HepG2 (cell line): ENCODE results near the gene EGLN2. TPM values are rescaled to one million over a fixed set of nuclear protein-coding genes. Genes with fewer than 3 reads are reported as not detected.

Experiments used
- AKAP8 ChIP-seq: sonication (generic); formaldehyde crosslinking; IDR thresholded peaks from 2 replicates; pipeline ENCODE4 v1.5.1; 2020; ENCODE audit warnings: mild to moderate bottlenecking, missing genetic modification reagents
- ATAD3A ChIP-seq: sonication (generic); formaldehyde crosslinking; IDR thresholded peaks from 2 replicates; pipeline ENCODE4 v1.4.0; 2020; ENCODE audit warnings: missing genetic modification reagents
- BCL6 ChIP-seq: IDR thresholded peaks from 2 replicates; pipeline ENCODE4 v1.6.1; 2016; ENCODE audit warnings: missing genetic modification reagents, missing compliant biosample characterization
- CENPT ChIP-seq: sonication (generic); formaldehyde crosslinking; IDR thresholded peaks from 2 replicates; pipeline ENCODE4 v1.8.0; 2022; ENCODE audit warnings: low read depth, mild to moderate bottlenecking, moderate library complexity, missing genetic modification reagents
- DNMT3B ChIP-seq: conservative IDR thresholded peaks from 2 replicates; pipeline ENCODE4 v1.6.1; 2016; ENCODE audit warnings: missing biosample characterization, control low read depth
- GABPA ChIP-seq, 2 experiments: IDR thresholded peaks; 2 replicates each; pipeline ENCODE4 v1.6.1; 2011 to 2016; ENCODE audit warnings: low read depth in 2 of 2, low read length in 1 of 2, missing biosample characterization in 1 of 2, missing genetic modification characterization in 1 of 2
- HMG20B ChIP-seq: conservative IDR thresholded peaks from 2 replicates; pipeline ENCODE4 v1.6.1; 2016; ENCODE audit warnings: missing genetic modification reagents, missing compliant biosample characterization
- KLF13 ChIP-seq: sonication (generic); formaldehyde crosslinking; IDR thresholded peaks from 2 replicates; pipeline ENCODE4 v1.4.0; 2020; ENCODE audit warnings: mild to moderate bottlenecking, missing genetic modification reagents
- MEF2D ChIP-seq: sonication (generic); formaldehyde crosslinking; IDR thresholded peaks from 2 replicates; pipeline ENCODE4 v1.5.1; 2020; ENCODE audit warnings: mild to moderate bottlenecking, missing genetic modification reagents
- NFATC3 ChIP-seq: sonication (generic); formaldehyde crosslinking; IDR thresholded peaks from 2 replicates; pipeline ENCODE4 v1.5.1; 2020; ENCODE audit warnings: mild to moderate bottlenecking, missing genetic modification reagents
- SIX1 ChIP-seq: sonication (generic); formaldehyde crosslinking; IDR thresholded peaks from 2 replicates; pipeline ENCODE4 v1.4.0; 2020; ENCODE audit warnings: missing genetic modification reagents, borderline replicate concordance
- SMYD3 ChIP-seq: sonication (generic); formaldehyde crosslinking; IDR thresholded peaks from 2 replicates; pipeline ENCODE4 v1.8.1; 2023; ENCODE audit warnings: mild to moderate bottlenecking, missing genetic modification reagents
- SYNCRIP ChIP-seq: fragments of 200-400 bp; formaldehyde crosslinking; IDR thresholded peaks from 2 replicates; pipeline ENCODE4 v1.6.1; 2018; ENCODE audit warnings: mild to moderate bottlenecking, low read depth, low read length; ENCODE audit not compliant: insufficient read depth
- THAP7 ChIP-seq: sonication (generic); formaldehyde crosslinking; IDR thresholded peaks from 2 replicates; pipeline ENCODE4 v1.8.1; 2023; ENCODE audit warnings: mild to moderate bottlenecking, missing genetic modification reagents
- THRA ChIP-seq: sonication (generic); formaldehyde crosslinking; IDR thresholded peaks from 2 replicates; pipeline ENCODE4 v1.4.0; 2020; ENCODE audit warnings: missing genetic modification reagents, borderline replicate concordance
- U2AF2 ChIP-seq: fragments of 200-400 bp; formaldehyde crosslinking; IDR thresholded peaks from 2 replicates; pipeline ENCODE4 v1.6.1; 2017; ENCODE audit warnings: low read depth, mild to moderate bottlenecking, low read length
- ZBTB20 ChIP-seq: sonication (generic); formaldehyde crosslinking; IDR thresholded peaks from 2 replicates; pipeline ENCODE4 v1.8.1; 2023; ENCODE audit warnings: missing genetic modification reagents, low read depth, mild to moderate bottlenecking, borderline replicate concordance
- ZNF230 ChIP-seq: sonication (generic); formaldehyde crosslinking; IDR thresholded peaks from 2 replicates; pipeline ENCODE4 v1.4.0; 2020; ENCODE audit warnings: mild to moderate bottlenecking, missing genetic modification reagents
- ZNF33B ChIP-seq: sonication (generic); formaldehyde crosslinking; IDR thresholded peaks from 2 replicates; pipeline ENCODE4 v1.5.1; 2020; ENCODE audit warnings: mild to moderate bottlenecking, missing genetic modification reagents
- ZNF552 ChIP-seq: sonication (generic); formaldehyde crosslinking; IDR thresholded peaks from 2 replicates; pipeline ENCODE4 v1.9.0; 2022; ENCODE audit warnings: missing genetic modification reagents, mild to moderate bottlenecking, borderline replicate concordance
- ZNF749 ChIP-seq: sonication (generic); formaldehyde crosslinking; IDR thresholded peaks from 2 replicates; pipeline ENCODE4 v1.8.0; 2022; ENCODE audit warnings: mild to moderate bottlenecking, missing genetic modification reagents, moderate library complexity, borderline replicate concordance
- ZNF773 ChIP-seq: sonication (generic); formaldehyde crosslinking; IDR thresholded peaks from 2 replicates; pipeline ENCODE4 v1.4.0; 2020; ENCODE audit warnings: missing genetic modification reagents, borderline replicate concordance
- ZNF790 ChIP-seq: sonication (generic); formaldehyde crosslinking; IDR thresholded peaks from 2 replicates; pipeline ENCODE4 v1.8.0; 2022; ENCODE audit warnings: missing genetic modification reagents, mild to moderate bottlenecking, borderline replicate concordance
- ZSCAN21 ChIP-seq: sonication (generic); formaldehyde crosslinking; IDR thresholded peaks from 2 replicates; pipeline ENCODE4 v1.8.0; 2022; ENCODE audit warnings: mild to moderate bottlenecking, missing genetic modification reagents, moderate library complexity, borderline replicate concordance
- polyA plus RNA-seq, 8 experiments: library from polyadenylated mRNA; depleted of rRNA in 3 of 8; stranded (reverse) in 7 of 8; unstranded in 1 of 8; fragments of >200 nt; fragmentation: Illumina TruSeq in 4 of 8; extraction: Trizol in 4 of 8; gene quantifications; 2 replicates each; pipeline versions ENCODE4 v1.2.1 to v1.2.3, GENCODE V29; 2011 to 2016; ENCODE audit warnings: low read depth in 4 of 8, missing spikeins in 1 of 8, mixed read lengths in 1 of 8; ENCODE audit not compliant: insufficient read depth in 1 of 8
- total RNA-seq, 5 experiments: library from RNA; depleted of rRNA; stranded (reverse); fragments of >200 nt; fragmentation: Illumina TruSeq; extraction: Trizol; gene quantifications; 2 replicates each; pipeline ENCODE4 v1.2.3, GENCODE V29; 2016; ENCODE audit warnings: low read depth in 1 of 5
- TF ChIP-seq, protein P1 (sequence below): sonication (generic); formaldehyde crosslinking; IDR thresholded peaks from 2 replicates; pipeline ENCODE4 v1.5.0; 2020; ENCODE audit warnings: missing genetic modification reagents
- TF ChIP-seq, protein P2 (sequence below): sonication (generic); formaldehyde crosslinking; conservative IDR thresholded peaks from 2 replicates; pipeline ENCODE4 v1.8.0; 2022; ENCODE audit warnings: mild to moderate bottlenecking, moderate library complexity, missing genetic modification reagents

EGLN2 gene
- total and polyA plus RNA-seq, 2 of the 13 experiments (the other 11 are each of a cell fraction or from before 2014, with no cell fraction given): 16.5 to 40.8 TPM

DNA sequence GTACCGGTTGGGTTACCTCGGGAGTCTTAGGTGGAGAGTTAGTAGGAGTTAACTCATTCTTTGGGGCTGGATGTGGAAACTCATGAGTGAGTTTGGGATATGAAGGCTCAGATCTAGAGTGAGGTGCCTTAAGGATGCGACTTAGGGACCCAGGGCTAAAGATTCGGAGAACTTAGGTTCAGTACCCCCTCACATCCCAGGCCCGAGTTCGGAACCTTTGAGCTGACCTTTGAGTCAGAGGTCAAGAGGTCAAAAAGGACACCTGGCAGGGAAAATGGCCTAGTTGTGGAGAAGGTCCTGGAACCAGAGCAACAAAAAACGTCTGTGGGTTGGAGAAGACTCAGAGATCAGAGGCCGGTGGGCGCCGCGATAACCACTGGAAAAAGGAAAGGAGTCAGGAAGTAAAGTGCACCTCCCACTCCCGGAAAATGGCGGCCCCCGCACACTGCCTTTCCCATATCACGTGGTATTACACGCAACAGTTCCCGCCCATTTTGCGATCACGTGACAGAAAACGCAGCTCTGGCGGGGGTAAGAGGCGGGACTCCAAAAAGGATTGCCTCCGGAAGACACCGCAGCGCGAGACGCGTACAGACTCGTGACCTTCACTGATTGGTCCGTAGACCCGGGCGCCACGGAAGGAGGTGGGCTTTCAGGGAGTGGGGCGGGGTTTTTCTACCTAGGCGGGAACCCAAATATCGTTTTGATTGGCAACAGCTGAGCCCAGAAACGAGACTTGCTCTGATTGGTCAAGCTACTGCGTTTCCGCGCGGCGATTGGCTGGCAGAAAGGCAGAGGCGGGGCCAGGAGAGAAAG, 48.7 kb upstream of the EGLN2 start, which contains the start of gene ACTMAP (continued):
- TF ChIP-seq U2AF2 (peak; percentile 54; the same call in 1 of the 2 replicates), SIX1 (CRISPR knock-in tag) (no peak), CENPT (CRISPR knock-in tag) (no peak), AKAP8 (no peak), HMG20B (CRISPR knock-in tag) (no peak), NFATC3 (CRISPR knock-in tag) (no peak), ZBTB20 (CRISPR knock-in tag) (no peak), THRA (no peak), BCL6 (CRISPR knock-in tag) (0 out of 2 replicates have a peak, but pooled peaks have one; percentile 11), MEF2D (CRISPR knock-in tag) (peak; percentile 58; the same call in 1 of the 2 replicates), GABPA (IDR thresholded peaks at IDR 0.05; ENCODE audit: low read depth, low read length) (peak; percentile 65), GABPA (CRISPR knock-in tag; IDR thresholded peaks at IDR 0.05; ENCODE audit: low read depth) (peak; percentile 90), ZNF790 (CRISPR knock-in tag) (no peak; the same call in 1 of the 2 replicates), SYNCRIP (no peak), ZNF773 (CRISPR knock-in tag) (no peak), KLF13 (CRISPR knock-in tag) (no peak), ZNF552 (CRISPR knock-in tag) (no peak), ATAD3A (CRISPR knock-in tag) (no peak), THAP7 (CRISPR knock-in tag) (no peak), ZNF33B (CRISPR knock-in tag) (no peak), ZNF749 (CRISPR knock-in tag) (no peak), ZNF230 (CRISPR knock-in tag) (no peak), DNMT3B (no peak; the same call in 1 of the 2 replicates), SMYD3 (CRISPR knock-in tag) (no peak), ZSCAN21 (no peak)
- TF ChIP-seq, protein P1, sequence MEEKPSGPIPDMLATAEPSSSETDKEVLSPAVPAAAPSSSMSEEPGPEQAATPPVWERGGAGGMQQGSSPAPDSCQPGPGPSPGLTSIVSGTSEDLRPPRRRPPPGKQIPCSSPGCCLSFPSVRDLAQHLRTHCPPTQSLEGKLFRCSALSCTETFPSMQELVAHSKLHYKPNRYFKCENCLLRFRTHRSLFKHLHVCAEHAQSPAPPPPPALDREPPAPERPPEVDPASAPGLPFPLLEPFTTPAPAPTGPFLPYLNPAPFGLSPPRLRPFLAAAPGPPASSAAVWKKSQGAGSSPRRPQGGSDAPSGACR (CRISPR knock-in tag): no peak
- TF ChIP-seq, protein P2, sequence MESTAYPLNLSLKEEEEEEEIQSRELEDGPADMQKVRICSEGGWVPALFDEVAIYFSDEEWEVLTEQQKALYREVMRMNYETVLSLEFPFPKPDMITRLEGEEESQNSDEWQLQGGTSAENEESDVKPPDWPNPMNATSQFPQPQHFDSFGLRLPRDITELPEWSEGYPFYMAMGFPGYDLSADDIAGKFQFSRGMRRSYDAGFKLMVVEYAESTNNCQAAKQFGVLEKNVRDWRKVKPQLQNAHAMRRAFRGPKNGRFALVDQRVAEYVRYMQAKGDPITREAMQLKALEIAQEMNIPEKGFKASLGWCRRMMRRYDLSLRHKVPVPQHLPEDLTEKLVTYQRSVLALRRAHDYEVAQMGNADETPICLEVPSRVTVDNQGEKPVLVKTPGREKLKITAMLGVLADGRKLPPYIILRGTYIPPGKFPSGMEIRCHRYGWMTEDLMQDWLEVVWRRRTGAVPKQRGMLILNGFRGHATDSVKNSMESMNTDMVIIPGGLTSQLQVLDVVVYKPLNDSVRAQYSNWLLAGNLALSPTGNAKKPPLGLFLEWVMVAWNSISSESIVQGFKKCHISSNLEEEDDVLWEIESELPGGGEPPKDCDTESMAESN (CRISPR knock-in tag): no peak; the same call in 1 of the 2 replicates
